ENCODE measurements around the gene HOXA4.

DNA sequence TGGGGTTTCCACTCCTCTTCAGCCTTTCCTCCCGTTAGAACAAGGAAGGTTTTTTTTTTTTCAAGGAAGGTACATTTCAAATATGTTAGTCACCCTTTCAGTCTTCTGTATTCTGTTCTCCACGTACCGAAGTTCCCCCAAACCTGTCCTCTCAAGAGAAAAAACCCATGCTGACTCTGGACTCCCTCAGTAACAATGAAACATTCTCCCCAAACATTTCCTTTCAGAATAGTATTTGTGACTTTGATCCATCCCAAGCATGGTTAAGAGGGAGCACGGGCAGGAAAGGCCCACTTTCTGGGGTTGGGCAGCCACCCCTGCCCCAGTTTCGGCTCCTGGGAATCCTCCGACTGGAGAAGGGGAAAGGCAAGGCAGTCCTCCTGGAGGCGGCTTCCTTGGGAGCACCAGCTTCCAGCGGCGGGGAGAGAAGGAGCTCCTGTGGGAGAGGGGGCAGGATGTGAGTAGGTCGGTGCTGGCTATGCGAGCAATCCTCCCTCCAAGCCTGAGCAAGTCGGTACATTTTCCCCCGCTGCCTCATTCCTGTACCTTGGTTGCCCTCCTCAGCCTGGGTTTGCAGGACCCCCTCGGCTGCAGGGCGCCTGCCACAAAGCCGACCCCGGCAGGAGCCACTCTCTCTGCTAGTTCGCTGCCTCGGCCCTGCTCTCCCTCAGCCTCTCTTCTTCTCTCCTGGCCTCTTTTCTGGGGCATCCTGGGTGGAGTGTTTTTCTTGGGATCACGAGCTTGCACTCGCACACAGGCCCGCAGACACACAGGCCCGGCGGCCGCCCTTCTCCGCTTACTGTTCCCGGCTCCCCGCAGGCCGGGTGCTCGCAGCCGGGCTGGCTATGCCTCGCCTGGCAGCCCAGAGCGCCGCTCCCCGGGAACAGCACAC lies 32.6 kb downstream of the HOXA4 start:
- TF ChIP-seq, protein P1, sequence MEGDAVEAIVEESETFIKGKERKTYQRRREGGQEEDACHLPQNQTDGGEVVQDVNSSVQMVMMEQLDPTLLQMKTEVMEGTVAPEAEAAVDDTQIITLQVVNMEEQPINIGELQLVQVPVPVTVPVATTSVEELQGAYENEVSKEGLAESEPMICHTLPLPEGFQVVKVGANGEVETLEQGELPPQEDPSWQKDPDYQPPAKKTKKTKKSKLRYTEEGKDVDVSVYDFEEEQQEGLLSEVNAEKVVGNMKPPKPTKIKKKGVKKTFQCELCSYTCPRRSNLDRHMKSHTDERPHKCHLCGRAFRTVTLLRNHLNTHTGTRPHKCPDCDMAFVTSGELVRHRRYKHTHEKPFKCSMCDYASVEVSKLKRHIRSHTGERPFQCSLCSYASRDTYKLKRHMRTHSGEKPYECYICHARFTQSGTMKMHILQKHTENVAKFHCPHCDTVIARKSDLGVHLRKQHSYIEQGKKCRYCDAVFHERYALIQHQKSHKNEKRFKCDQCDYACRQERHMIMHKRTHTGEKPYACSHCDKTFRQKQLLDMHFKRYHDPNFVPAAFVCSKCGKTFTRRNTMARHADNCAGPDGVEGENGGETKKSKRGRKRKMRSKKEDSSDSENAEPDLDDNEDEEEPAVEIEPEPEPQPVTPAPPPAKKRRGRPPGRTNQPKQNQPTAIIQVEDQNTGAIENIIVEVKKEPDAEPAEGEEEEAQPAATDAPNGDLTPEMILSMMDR (IDR thresholded peaks at IDR 0.05) = no peak
- TF ChIP-seq POLR2A (IDR thresholded peaks at IDR 0.05) = no peak
